Gastrocnemius medialis (tissue), 4 donors: ENCODE results near the gene TMEM52. TPM values are rescaled to one million over a fixed set of nuclear protein-coding genes. Genes with fewer than 3 reads are reported as not detected.
"Not testable (repeated sequence)": the region's sequence is repeated elsewhere in the genome, so short reads cannot be mapped to it uniquely, and the experiment has no call there.

ENCODE experiments used
- ATAC-seq, 2 donors: fragments of 150-250 bp; one replicate each; pipeline ENCODE4 v1.9.1; 2016
- DNase-seq, 2 donors: peaks; one replicate each; pipeline ENCODE4 v3.0.0-alpha.2; 2019
- H3K27ac ChIP-seq, 4 donors: fragments of 200-600 bp; sonication (generic); 1 replicate in 1 of 4; 2 replicates in 3 of 4; pipeline ENCODE4 v1.5.1; 2016 to 2018; ENCODE audit warnings: mild to moderate bottlenecking in 2 of 4, moderate library complexity in 1 of 4
- H3K27me3 ChIP-seq, 3 donors: fragments of 200-600 bp; sonication (generic) in 2 of 3; 1 replicate in 1 of 3; 2 replicates in 2 of 3; pipeline versions ENCODE4 v1.5.1 to v1.6.0; 2016 to 2019; ENCODE audit warnings: mild to moderate bottlenecking in 1 of 3, moderate library complexity in 1 of 3
- H3K36me3 ChIP-seq, 2 donors: fragments of 200-600 bp; sonication (generic) in 1 of 2; one replicate each; pipeline ENCODE4 v1.5.1; 2017 to 2018
- H3K4me1 ChIP-seq, 2 donors: fragments of 200-600 bp; sonication (generic) in 1 of 2; one replicate each; pipeline ENCODE4 v1.5.1; 2016 to 2017; ENCODE audit warnings: mild to moderate bottlenecking in 2 of 2
- H3K4me3 ChIP-seq, 4 donors: fragments of 200-600 bp; sonication (generic) in 3 of 4; 1 replicate in 1 of 4; 2 replicates in 3 of 4; pipeline ENCODE4 v1.5.1; 2016 to 2019; ENCODE audit warnings: mild to moderate bottlenecking in 2 of 4
- H3K9me3 ChIP-seq, 3 donors: fragments of 200-600 bp; sonication (generic) in 2 of 3; 1 replicate in 1 of 3; 2 replicates in 2 of 3; pipeline ENCODE4 v1.5.1; 2016 to 2019
- POLR2A ChIP-seq, 2 donors: fragments of 450-650 bp; IDR thresholded peaks; one replicate each; pipeline ENCODE4 v1.6.1; 2017; ENCODE audit warnings: antibody characterized with exemption in 2 of 2, mild to moderate bottlenecking in 2 of 2, moderate library complexity in 2 of 2
- in situ Hi-C, 4 donors: fragments of 200-750 bp; cut with MboI; loops; one replicate each; pipeline versions ENCODE4 v1.15.0 to v1.8.0; 2017; ENCODE audit warnings: low sequenced_read_pairs in 4 of 4
- intact Hi-C: fragments of 100-400 bp; cut with DNase I; formaldehyde crosslinking; loops from one replicate; pipeline ENCODE4 v1.15.1; 2023; ENCODE audit warnings: low total_unique reads
- total RNA-seq, 4 donors: library from RNA; depleted of rRNA; stranded (reverse); fragments of >200 nt; gene quantifications; one replicate each; pipeline versions ENCODE4 v1.1.0 to v1.2.3, GENCODE V29; 2016
- TF ChIP-seq, protein P1 (sequence below), 5 experiments: fragments of 450-650 bp in 3 of 5; fragments of 200-600 bp in 2 of 5; sonication (generic) in 2 of 5; IDR thresholded peaks in 4 of 5; conservative IDR thresholded peaks in 1 of 5; 1 replicate in 4 of 5; 2 replicates in 1 of 5; pipeline ENCODE4 v1.5.1; 2016 to 2019; ENCODE audit warnings: antibody characterized with exemption in 5 of 5, mild to moderate bottlenecking in 3 of 5, moderate library complexity in 3 of 5

TMEM52 gene
- total RNA-seq, 4 donors from 2014 or later, result 43.3 to 155 (median 67.2) TPM

DNA sequence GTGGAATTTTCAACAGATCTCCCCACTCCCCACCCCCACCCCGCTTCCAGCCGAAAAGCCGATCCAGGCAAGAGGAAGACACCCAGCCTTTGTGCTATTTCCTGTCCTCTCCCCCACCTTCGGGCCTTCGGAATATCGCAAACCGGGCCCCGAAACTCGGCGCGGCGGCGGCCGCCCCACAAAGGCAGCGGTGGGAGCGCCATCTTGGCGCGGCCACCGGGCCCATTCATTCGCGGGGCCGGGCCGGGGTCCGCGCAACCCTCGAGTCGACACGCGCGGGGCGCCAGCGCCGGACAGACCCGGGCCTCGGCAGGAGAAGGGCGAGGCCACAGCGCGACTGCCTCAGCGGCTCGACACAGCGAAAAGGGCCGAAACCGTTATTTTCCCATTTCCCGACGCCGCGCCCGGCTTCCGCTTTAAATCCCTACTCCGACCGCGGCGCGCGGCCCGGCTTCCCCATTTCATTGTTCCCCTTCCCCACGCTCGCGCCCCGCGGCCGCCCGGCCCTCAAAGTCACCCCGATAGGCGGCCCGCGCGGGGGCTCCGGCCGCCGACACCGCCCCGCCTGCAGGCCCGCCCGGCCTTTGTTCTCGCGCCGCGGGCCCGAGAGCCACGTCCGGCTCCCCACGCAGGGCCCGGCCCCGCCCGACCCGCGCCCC, 29.1 kb downstream of the TMEM52 start:
- TF ChIP-seq, protein P1, sequence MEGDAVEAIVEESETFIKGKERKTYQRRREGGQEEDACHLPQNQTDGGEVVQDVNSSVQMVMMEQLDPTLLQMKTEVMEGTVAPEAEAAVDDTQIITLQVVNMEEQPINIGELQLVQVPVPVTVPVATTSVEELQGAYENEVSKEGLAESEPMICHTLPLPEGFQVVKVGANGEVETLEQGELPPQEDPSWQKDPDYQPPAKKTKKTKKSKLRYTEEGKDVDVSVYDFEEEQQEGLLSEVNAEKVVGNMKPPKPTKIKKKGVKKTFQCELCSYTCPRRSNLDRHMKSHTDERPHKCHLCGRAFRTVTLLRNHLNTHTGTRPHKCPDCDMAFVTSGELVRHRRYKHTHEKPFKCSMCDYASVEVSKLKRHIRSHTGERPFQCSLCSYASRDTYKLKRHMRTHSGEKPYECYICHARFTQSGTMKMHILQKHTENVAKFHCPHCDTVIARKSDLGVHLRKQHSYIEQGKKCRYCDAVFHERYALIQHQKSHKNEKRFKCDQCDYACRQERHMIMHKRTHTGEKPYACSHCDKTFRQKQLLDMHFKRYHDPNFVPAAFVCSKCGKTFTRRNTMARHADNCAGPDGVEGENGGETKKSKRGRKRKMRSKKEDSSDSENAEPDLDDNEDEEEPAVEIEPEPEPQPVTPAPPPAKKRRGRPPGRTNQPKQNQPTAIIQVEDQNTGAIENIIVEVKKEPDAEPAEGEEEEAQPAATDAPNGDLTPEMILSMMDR (IDR thresholded peaks at IDR 0.05 in 4 of 5, conservative IDR thresholded peaks at IDR 0.05 in 1 of 5), result no peak
- TF ChIP-seq POLR2A (IDR thresholded peaks at IDR 0.05), result no peak
- in situ Hi-C loops (loop anchor here in 2 of 4 donors (10.0 to 25.0 kb wide), 2 partner anchors 105 to 128 kb away; no protein-coding TSS in a partner anchor), intact Hi-C loops (loop anchor here (5.0 kb wide), 1 partner anchor 33 kb away; no protein-coding TSS in a partner anchor)
- Histone ChIP-seq H3K4me3 (peak overlapping the region; percentile 69 to 82 (median 78)), H3K27ac (peak overlapping the region; percentile 57 to 97 (median 82)), H3K4me1 (peaks cover 47 to 59% of the 10 kb centered on the region in 2 donors), H3K9me3 (no peaks in the 10 kb centered on the region), H3K36me3 (no peaks in the 10 kb centered on the region), H3K27me3 (no peaks in the 10 kb centered on the region)
- DNase-seq (no peak), ATAC-seq (peak; percentile 17 to 19)

GRCh38 chr1:1889090-1889750, 29.9 kb downstream of the TMEM52 start:
- no peaks in the 10 kb centered on the region for H3K27me3 ChIP-seq
- DNase-seq (no peak), ATAC-seq (no peak)
- H3K4me3 ChIP-seq, result peak overlapping the region; percentile 69 to 82 (median 78)
- no peaks in the 10 kb centered on the region for H3K36me3 ChIP-seq
- H3K27ac ChIP-seq, result peak overlapping the region; percentile 57 to 97 (median 82)
- H3K4me1 ChIP-seq, result peaks cover 40 to 52% of the 10 kb centered on the region in 2 donors
- in situ Hi-C loops (loop anchor here in 2 of 4 donors (10.0 to 25.0 kb wide), 2 partner anchors 104 to 127 kb away; no protein-coding TSS in a partner anchor), intact Hi-C loops (no loop called here)
- no peaks in the 10 kb centered on the region for H3K9me3 ChIP-seq
- TF ChIP-seq, protein P1 (IDR thresholded peaks at IDR 0.05 in 4 of 5, conservative IDR thresholded peaks at IDR 0.05 in 1 of 5), result no peak
- TF ChIP-seq POLR2A (IDR thresholded peaks at IDR 0.05), result no peak

DNA sequence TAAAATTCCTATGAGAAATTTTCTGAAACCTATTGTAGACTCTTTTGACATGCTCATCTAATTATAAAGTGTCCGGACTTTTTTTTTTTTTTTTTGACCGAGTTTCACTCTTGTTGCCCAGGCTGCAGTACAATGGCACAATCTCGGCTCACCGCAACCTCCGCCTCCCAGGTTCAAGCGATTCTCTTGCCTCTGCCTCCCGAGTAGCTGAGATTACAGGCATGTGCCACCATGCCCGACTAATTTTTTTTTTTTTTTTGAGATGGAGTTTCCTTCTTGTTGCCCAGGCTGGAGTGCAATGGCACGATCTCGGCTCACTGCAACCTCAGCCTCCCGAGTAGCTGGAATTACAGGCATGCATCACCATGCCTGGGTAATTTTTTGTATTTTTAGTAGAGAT, 35.2 kb downstream of the TMEM52 start:
- H3K9me3 ChIP-seq, H3K36me3 ChIP-seq, intact Hi-C loops, H3K27me3 ChIP-seq, DNase-seq, H3K27ac ChIP-seq, H3K4me3 ChIP-seq, ATAC-seq: not testable (repeated sequence)
- in situ Hi-C loops, result loop anchor here in 2 of 4 donors (10.0 to 25.0 kb wide), 2 partner anchors 99 to 122 kb away; no protein-coding TSS in a partner anchor
- peaks cover 31 to 65% of the 10 kb centered on the region in 2 donors for H3K4me1 ChIP-seq

GRCh38 chr1:1883092-1883873, 35.8 kb downstream of the TMEM52 start:
- ATAC-seq (no peak), DNase-seq (no peak)
- intact Hi-C loops (no loop called here), in situ Hi-C loops (loop anchor here in 2 of 4 donors (10.0 to 25.0 kb wide), 2 partner anchors 98 to 121 kb away; no protein-coding TSS in a partner anchor)
- H3K27ac ChIP-seq, result peak overlapping the region in 2 of 4 donors; percentile 4 to 17
- H3K4me3 ChIP-seq, result no peak overlapping the region
- no peaks in the 10 kb centered on the region for H3K27me3 ChIP-seq
- no peaks in the 10 kb centered on the region for H3K9me3 ChIP-seq
- peaks cover 25 to 65% of the 10 kb centered on the region in 2 donors for H3K4me1 ChIP-seq
- H3K36me3 ChIP-seq, result no peaks in the 10 kb centered on the region
- no peak for TF ChIP-seq POLR2A (IDR thresholded peaks at IDR 0.05)
- TF ChIP-seq, protein P1 (IDR thresholded peaks at IDR 0.05 in 4 of 5, conservative IDR thresholded peaks at IDR 0.05 in 1 of 5), result no peak
